GM12891 (cell line): Measurements from ENCODE around the gene CWC25.

ENCODE experiments used
- PAX5 ChIP-seq: IDR thresholded peaks from 2 replicates; pipeline ENCODE4 v1.6.1; 2011; ENCODE audit warnings: low read length, moderate library complexity, mild to moderate bottlenecking; ENCODE audit not compliant: insufficient read depth, severe bottlenecking
- POLR2A ChIP-seq: IDR thresholded peaks from 2 replicates; pipeline ENCODE4 v1.6.1; 2011; ENCODE audit warnings: low read depth, low read length, control low read depth
- POLR2AphosphoS5 ChIP-seq: IDR thresholded peaks from 2 replicates; pipeline ENCODE4 v1.6.1; 2011; ENCODE audit warnings: low read depth, low read length, control low read depth
- POU2F2 ChIP-seq: IDR thresholded peaks from 2 replicates; pipeline ENCODE4 v1.6.1; 2011; ENCODE audit warnings: low read depth, mild to moderate bottlenecking, control low read depth, low read length, moderate library complexity
- SPI1 ChIP-seq: IDR thresholded peaks from 2 replicates; pipeline ENCODE4 v1.6.1; 2011; ENCODE audit warnings: low read depth, low read length, control low read depth
- TAF1 ChIP-seq: IDR thresholded peaks from 2 replicates; pipeline ENCODE4 v1.6.1; 2011; ENCODE audit warnings: low read depth, low read length, control low read depth

DNA sequence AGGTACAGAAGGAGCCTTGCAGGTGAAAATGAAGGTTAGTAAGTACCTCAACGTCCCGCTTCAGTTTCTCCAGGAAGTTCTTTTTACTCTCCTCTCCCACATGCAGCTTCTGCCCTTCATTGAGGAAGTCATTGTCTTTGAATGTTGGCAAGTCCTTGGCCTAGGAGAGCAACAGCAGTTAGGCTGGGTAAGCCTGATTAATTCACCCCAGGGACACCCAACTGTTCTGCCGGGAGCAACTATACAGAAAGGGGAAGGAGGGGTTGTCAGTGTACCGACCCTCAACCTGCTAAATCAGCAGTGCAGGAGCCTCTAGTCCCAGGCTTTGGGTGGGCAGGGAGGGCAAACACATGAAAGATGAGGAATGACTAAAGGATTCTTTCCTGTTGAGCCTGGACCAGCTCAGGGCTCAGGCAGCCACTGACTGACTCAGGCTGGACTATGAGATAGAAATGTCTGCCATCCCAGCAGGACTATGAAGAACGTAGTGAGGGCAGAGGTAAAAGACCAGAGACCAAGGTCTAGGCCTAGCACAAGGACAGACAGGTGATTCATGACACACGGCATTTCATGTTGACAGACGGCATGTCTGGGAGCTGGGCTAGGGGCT lies 47.4 kb downstream of the CWC25 start:
- TF ChIP-seq TAF1 (no peak), POLR2A (no peak), PAX5 (no peak), POLR2AphosphoS5 (no peak), SPI1 (no peak), POU2F2 (no peak)
